Measurements from ENCODE around the gene CXorf38.

DNA sequence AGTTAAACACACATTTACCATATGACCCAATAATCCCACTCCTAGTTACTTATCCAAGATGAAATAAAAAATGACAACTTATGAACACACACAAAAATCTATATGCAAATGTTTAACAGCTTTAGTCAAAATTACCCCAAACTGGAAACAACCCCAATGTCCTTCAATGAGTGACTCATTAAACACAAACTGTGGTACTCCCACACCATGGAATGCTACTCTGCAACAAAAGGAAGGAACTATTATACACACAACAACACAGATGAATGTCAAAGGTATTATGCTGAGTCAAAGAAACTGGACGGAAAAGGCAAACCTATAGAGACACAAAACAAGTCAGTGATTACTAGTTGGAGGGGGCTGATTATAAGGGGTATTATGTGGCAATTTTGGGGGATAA lies 47.4 kb upstream of the CXorf38 start:
- TF ChIP-seq, protein P1, sequence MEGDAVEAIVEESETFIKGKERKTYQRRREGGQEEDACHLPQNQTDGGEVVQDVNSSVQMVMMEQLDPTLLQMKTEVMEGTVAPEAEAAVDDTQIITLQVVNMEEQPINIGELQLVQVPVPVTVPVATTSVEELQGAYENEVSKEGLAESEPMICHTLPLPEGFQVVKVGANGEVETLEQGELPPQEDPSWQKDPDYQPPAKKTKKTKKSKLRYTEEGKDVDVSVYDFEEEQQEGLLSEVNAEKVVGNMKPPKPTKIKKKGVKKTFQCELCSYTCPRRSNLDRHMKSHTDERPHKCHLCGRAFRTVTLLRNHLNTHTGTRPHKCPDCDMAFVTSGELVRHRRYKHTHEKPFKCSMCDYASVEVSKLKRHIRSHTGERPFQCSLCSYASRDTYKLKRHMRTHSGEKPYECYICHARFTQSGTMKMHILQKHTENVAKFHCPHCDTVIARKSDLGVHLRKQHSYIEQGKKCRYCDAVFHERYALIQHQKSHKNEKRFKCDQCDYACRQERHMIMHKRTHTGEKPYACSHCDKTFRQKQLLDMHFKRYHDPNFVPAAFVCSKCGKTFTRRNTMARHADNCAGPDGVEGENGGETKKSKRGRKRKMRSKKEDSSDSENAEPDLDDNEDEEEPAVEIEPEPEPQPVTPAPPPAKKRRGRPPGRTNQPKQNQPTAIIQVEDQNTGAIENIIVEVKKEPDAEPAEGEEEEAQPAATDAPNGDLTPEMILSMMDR (IDR thresholded peaks at IDR 0.05): no peak
- no peak for TF ChIP-seq POLR2A (IDR thresholded peaks at IDR 0.05)

Measured in esophagus squamous epithelium (tissue), 4 donors.